Measurements from ENCODE around the gene MYLK.

MYLK gene

DNA sequence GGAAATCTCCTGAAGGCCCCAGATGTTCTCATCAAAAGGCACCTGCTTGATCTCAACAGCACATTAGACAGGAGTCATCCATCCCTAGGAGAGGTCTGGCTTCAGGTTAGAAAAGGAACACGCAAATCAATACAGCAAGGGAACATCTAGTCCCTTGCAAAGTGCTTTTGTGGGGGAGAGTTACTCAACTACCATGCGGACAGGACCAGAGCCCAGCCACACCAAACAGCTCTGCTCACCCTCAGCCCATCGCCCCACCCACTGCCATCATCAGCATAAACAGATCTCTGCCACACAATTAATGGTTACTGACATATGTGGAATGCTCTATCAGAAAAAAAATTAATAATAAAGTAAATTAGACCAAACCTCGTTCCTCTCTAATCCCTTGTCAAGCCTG, 85.6 kb downstream of the MYLK start:
- intact Hi-C loops (cut with DNase I): no loop called here
- no peak for DNase-seq

DNA sequence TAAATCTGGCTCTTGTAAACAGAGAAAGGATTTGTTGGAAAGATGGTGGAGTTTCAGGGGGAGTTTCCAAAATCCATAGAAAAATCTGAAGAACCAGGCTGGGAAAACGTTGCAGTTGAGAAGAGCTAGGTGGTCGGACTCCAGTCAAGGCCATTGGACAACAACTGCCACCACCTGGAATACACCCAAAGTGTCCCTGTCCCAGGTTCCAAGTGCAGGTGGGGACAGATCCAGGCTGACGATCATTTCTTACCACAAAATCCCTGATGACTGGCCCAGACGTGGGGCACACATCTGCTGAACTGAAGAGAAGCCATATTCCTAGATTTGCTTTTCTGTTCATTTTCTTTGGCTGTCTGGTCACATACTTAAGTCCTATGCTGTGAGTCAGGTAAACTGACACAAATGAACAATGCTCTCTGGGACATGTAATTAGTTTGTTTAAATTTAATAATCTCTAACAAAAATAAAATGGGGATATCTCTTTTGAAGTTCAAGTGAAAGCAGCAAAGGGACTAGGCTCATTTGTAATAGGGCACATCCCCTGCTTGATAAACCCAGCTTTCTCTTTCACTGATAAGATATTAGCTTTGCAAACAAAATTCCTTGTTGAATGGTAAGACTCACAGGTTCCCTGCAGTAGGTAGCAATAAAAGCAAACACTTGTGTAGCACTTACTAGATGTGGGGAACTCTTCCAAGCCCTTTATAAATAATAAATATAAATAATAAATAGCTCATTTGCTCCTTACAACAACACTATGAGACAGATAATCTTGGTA, 88.5 kb downstream of the MYLK start:
- no peak for DNase-seq
- intact Hi-C loops (cut with DNase I): no loop called here

DNA sequence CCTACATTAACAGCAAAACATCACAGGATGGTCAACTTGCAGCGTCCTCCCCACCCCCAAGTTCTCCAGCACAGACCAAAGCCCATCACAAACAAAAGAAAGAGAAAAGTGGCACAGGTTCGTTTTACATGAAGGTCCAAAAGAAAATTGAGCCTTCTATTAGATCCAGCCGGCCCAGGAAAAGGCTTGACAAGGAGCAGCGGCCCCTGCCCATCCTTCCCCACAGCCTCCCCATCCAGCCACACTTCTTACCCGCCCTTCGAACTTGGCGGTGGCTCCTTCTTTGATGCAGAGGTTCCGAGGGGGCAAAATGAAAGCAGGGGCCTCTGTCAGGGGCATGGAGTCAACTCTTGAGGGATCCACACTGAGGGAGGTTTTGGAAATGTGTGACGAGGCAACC, 90.7 kb downstream of the MYLK start:
- intact Hi-C loops (cut with DNase I): no loop called here
- DNase-seq: no peak

DNA sequence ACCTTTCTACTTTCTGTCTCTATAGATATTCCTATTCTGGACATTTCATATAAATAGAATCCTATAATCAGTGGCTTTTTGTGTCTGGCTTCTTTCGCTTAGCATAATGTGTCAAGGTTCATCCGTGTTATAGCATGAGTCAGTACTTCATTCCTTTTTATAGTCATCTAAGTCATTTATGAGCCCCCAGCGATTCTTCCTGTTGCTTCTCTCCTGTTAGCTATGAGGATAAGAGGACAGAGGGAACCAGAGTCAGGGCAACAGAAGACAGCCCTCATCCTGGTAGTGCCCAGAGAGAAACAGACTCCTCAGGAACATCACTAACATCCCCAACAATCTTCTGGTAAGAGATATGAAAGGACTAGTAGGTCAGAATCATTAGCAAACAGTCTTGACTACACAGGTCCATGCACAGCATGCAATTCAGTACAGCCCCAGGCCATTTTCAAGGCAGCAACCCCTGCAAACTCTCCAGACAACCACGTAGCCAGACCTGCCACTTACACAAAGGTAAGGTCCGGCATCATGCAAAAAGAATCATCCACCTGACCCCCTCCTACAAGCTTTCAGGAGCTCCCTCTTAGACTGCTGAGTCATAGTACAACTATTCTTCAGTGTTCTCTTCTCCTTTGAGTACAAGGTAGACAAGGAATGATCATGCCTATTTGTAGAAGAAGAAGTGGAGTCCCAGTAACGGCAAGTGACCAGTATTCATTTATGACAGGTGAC, 91.5 kb downstream of the MYLK start:
- intact Hi-C loops (cut with DNase I): no loop called here
- DNase-seq: no peak

DNA sequence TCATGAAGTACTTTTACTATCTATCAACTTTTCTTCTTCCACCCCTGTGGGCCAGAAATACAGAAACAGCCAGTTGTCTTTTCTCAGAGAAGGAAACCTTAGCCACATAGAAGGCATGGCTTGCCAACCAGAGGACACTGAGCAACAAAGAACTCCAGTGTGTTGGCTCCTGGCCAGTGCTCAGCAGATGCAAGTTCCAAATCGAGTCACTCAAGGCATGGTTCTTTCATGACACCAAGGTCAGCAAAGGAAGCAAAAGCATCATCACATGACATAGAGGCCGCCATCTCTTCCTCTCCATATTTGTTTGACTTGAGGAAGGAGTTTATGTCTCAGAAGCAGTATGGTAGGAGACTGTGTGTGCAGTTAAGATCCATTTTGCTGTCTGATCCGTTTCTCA, 92.2 kb downstream of the MYLK start:
- DNase-seq: peak in 2 of 10 donors; percentile 23 to 42

DNA sequence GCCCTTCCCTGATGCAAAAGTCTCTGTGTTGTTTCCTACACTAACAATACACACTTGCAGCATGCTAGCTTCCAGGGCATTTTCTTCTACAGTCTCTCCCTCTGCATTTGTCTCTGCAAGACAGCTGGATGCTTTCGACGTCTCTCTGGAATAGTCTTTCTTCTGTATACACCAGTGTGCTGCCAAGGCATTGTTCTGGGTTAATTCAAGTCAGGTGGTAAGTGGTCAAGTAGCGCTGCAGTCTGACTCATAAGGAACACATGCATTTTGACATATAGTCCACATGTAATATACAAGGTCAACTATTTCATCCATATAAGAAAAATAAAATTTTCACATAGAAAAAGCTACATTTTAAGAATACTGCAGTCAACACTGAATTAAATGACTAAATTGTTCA, 92.7 kb downstream of the MYLK start:
- intact Hi-C loops (cut with DNase I): no loop called here
- no peak for DNase-seq

More for the DNA sequence above, 92.2 kb downstream of the MYLK start:
- intact Hi-C loops (cut with DNase I): no loop called here

DNA sequence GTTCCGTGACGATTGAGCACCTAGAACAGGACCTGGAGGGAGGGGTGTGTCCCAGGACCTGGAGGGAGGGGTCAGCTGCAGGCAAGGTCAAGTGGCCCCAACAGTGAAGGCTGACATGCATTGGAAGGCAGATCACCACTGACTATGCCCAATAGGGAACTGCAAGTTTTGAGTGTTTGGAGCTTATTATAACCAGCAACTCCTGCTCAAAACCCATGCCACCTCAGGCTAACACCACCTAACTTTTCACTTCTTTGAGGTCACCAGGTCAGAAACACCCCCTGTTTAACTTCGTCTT, 93.1 kb downstream of the MYLK start:
- intact Hi-C loops (cut with DNase I): no loop called here

DNA sequence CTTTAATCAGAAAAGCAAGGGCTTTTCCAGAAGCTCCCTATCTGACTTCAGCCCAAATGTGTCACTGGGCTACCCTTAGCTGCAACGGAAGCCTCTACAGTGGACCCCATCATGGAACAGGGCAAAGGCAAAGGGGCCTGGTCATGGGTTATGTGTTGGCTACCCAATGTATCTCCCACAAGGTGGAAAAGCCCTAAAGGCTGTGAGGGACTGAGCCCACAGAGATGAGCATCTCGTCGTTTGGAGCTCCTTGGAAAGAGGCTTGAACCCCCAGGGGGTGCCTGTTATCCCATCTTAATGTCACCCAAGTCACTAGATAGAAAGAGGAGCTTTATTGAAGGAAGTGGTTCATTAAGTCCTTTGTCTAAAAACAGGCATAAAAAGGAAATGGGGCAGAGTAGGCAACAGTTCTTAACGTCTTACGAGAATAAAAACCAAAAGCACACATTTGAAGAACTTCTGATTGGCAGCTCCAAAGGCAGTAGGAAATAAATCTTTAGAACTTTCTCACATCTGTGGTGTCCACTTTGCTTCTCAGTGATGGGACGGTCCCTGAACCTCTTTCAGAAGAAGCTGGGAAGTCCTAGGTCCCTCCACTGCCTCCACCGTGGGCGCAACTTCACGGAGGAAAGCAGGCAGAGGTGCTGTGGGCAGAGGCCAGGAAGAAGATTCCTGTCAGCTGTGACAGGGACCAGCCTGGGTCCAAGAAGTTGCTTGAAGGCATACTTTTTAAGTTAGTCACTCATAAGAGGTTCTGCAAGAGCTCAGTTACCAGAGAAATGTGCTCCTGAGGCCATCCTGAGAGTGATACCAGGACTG, 93.7 kb downstream of the MYLK start:
- DNase-seq: no peak
- intact Hi-C loops (cut with DNase I): no loop called here

More for the DNA sequence above, 93.1 kb downstream of the MYLK start:
- DNase-seq: no peak

DNA sequence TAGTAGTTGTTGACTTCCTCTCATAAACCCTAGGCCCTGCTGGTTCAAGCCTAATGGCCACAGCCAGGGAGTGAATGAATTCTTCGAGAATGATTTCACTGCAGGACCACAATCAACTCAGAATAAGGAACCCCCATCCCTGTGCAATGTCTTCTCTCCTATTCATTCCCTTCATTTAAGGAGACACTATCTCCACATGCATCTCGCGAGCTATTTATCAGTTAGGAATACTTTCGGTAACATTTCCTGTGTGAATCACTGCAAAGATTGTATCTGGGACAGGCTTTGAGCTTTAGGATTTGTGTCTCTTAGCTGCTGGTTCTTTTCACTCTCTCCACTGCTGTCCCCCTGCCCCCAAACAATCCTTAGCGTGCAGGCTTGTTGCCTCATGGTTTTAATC, 94.4 kb downstream of the MYLK start:
- intact Hi-C loops (cut with DNase I): no loop called here
- no peak for DNase-seq

DNA sequence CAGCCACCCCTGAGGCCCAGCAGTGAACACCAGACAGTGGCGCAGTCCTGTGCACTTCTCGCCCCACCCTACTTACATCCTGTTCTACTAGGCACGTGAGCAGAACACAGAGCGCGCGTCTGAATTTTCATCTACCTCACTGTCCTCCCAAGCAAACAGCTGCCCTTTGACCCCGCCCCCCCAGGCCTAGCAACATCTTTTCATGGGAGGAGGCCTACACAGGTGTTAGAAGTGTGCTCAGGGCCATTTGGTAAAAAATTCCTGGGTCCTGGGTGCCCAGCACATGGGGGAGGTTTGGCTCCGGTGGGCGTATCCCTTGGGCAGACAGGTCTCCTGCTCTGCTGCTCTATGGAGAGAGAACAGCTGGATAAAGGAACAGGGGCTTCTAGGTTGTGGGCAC, 95.0 kb downstream of the MYLK start:
- no peak for DNase-seq
- intact Hi-C loops (cut with DNase I): no loop called here

DNA sequence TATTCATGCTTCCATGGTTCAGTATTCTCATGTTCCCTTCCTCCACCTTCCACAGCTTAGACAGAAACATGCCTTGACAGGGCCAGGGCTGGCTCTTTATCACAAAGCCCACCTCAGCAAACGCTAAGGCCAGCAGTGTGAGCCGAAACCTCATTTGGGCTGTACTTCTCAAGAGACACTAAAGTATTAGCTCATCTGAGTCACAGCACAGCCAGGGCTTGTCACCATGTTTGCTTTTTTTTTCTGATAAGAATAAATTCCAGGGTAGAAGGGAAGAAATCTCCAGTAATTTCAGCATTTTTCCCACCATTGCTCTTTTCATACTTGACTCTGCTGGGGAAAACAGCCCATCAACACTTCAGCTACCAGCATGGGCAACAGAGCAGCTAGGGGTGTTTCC, 95.4 kb downstream of the MYLK start:
- intact Hi-C loops (cut with DNase I): no loop called here
- DNase-seq: no peak

DNA sequence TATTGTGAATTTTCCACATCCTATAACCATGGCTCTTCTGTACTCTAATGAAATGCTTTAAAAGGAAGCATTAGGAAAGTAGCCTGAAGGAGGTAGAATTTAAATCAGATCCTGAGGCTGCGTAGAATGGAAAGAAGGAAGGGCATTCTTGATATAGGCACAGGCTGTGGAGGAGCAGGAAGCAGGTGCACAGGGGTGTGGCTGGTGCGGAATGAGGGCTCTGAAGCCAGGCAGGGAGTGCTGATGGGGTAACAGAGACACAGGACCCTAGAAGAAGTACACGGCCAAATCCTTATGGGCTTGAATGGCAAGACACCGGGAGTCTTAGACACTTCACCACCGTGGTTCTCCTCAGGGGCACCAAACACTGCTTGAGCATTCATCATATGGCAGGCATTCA, 97.0 kb downstream of the MYLK start:
- intact Hi-C loops (cut with DNase I): no loop called here
- DNase-seq: no peak

DNA sequence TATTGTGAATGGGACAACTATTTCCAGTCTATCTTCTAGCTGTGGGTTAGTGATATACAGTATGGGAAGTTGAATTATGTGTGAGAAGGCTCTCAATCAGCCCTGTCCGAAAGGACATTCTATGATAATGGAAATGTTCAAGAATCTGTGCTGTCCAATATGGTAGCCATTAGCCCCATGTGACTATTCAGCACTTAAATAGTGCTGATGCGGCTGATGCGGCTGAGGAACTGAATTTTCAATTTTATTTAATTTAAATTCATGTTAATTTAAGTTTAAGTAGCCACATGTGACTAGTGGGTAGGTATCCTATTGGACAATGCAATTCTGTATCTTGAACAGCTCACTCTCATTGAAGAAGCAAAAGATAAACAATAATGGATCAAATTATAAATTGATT, 98.5 kb downstream of the MYLK start:
- intact Hi-C loops (cut with DNase I): no loop called here
- DNase-seq: no peak

DNA sequence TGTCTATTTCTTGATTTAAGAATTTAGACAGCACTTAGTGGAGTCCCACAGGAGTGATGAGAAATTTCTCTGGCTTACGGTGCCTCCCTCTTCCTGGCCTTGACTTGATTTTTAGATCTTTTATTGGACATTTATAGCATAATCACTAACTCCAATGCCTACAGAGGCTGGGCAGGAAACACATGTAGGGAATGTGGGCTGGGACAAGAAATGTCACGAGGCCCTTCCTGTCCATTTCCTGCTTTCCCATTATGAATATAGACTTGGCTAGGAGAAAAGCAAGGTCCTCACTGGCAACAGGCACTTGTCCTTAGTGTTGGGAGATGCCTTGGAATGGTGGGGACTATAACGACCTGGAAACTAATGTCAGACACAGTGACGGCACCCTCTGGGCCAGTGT, 100.3 kb downstream of the MYLK start:
- DNase-seq: no peak
- intact Hi-C loops (cut with DNase I): no loop called here

DNA sequence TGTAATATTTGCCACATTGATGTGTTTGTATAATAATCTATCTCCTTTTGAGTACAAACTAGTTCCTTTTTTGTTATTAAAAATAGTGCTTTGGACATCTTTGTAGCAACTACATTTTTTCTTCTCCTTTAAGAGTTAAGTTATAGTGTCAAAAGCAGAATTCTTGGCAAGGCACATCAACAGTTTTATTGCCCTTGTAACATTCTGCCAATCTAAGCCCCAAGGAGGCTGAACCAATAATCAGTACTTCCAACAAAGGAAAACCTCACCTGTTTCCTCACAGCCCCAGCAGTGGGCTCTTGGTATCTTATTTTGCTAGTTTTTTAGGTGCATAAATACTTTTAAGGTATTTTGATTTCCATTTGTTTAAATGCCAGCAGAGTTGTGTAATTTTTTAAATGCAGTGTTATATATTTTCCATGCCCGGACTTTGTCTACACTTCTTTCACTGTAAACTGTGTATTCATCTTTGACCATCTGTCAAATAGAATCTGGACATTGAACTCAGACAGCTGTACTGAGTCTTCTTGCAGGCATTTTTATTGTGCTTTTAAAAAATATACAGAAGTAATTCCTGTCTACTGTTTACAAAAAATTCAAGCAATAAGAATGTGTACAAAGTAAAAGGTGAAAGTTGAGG, 101.0 kb downstream of the MYLK start:
- no peak for DNase-seq
- intact Hi-C loops (cut with DNase I): no loop called here

DNA sequence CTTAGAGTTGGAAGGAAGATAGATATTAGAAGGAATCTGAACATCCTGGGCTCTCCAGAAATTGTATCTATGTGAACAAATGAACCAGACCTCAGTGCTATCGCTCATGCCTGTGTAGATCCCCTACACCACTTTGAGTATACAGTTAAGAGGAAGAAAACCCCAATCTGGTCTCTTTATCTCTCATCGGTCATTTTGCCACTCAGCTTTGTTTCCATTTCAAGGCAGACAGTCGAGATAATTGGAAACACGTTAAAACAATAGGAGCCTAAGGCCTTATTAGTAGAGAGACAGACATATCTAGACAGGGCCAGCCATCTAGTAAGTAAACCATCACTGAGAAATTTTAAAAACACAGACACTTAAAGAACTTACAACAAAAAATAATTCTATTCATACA, 101.6 kb downstream of the MYLK start:
- intact Hi-C loops (cut with DNase I): no loop called here
- no peak for DNase-seq

DNA sequence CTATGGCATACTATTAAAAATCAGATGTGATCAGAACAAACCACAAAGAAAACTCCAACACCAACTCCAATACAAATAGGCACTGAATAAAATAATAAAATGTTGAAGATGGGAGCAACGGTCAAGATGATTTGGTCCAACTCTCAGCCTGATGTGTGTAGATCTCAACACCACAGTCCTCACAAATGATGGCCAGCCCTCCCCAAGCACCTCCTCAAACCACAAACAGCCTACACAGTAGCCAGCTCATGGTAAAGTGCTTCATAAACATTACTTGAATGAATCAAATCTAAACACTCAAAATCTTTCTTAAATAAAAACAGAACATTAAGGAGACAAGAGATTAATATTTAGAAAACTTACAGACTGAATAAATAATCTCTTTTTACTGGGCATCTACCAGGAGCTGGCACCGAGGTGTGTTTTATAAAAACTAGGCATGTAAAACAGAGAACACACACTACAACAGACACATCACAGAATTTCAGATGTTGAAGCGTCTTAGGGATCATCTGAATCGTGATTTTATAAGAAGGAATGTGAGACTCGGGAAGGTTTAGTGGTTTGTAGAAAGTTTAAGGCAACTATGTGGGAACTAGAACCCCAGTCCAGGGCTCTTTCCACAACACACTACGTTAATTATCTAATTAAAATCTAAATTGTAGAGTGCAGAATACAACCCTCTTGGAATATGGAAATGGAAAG, 102.4 kb downstream of the MYLK start:
- intact Hi-C loops (cut with DNase I): no loop called here
- DNase-seq: no peak

DNA sequence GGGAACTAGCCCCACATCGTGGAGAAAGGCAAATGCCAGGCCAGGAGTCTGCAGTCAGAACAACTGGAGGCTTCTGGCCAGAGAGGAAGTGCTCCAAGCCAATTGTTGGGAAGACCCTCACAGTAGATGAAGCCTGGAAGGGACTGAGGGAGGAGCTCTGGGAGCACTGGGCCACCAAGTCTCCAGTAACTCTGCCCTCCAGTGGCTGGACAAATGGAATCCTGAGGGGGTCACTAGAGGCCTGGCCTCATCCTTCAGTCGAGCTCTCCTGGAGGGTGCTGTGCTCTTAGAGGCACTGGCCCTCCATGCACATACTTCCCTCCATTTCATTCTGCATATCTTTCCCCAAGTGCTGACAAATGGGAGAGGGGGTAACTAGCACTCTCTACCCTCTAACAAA, 103.0 kb downstream of the MYLK start:
- intact Hi-C loops (cut with DNase I): no loop called here
- no peak for DNase-seq

DNA sequence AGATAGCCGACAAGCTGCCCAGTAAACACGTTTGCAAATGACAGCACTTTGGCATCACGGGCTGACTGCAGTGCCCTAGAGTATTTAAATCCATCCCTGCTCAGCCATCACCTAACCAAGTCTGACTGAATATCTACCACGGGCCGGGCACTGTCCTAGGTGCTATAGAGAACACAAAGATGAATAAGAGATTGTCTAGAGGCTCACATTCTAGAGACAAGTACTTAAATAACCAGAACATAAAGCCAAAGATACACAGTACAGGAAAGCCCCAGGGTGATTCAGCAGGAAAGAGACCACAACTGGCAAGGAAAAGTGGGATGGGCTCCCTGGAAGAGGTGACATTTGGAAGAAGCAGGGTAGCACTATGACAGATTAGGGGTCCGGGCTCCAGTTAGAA, 103.5 kb downstream of the MYLK start:
- intact Hi-C loops (cut with DNase I): no loop called here
- no peak for DNase-seq

DNA sequence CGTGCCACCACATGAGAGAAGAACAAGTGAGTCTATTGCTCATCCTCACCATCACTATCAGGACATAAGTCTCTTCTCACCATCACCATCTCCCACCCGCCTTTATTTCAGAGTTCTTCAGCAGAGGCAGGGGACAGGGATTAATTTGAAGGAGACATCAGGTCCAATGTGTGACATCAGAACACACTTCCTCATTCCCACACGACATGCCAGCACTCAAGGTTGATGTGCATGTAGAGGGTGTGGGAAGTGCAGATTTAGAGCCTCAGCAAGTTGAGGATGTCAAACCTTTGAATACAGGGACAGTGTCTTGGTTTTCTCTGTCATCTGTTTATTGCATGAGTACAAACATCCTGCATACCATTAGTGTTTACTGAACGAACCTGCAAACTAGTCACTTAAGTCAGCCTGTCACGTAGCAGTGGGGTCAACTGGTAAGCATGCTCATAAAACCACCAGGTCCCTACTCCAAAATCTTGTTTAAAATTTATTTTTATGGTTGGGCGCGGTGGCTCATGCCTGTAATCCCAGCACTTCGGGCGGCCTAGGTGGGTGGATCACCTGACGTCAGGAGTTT, 104.4 kb downstream of the MYLK start:
- no peak for DNase-seq
- intact Hi-C loops (cut with DNase I): no loop called here

Data from posterior cingulate gyrus (tissue), 11 donors.